NCI-H2196 treated with DMSO at 0.1 percent for 48 hours (cell line): ENCODE data around the gene CYP19A1.

ENCODE experiments used
- DNase-seq: peaks from one replicate; lab custom pipeline; 2025; ENCODE audit not compliant: unreplicated experiment; lab: John Stamatoyannopoulos, UW

Gene CYP19A1

GRCh38 chr15:51338496-51338895 lies at the start of gene CYP19A1:
TSS of gene CYP19A1 (minus strand) at chr15:51338596. CDS start at chr15:51242912, 95,684 bp downstream.
- no peak for DNase-seq

GRCh38 chr15:51387699-51388041 lies 49.3 kb upstream of the CYP19A1 start:
- DNase-seq, result no peak

- no peak for DNase-seq
Observed at GRCh38 chr15:51386960-51387698, 48.7 kb upstream of the CYP19A1 start.

DNA sequence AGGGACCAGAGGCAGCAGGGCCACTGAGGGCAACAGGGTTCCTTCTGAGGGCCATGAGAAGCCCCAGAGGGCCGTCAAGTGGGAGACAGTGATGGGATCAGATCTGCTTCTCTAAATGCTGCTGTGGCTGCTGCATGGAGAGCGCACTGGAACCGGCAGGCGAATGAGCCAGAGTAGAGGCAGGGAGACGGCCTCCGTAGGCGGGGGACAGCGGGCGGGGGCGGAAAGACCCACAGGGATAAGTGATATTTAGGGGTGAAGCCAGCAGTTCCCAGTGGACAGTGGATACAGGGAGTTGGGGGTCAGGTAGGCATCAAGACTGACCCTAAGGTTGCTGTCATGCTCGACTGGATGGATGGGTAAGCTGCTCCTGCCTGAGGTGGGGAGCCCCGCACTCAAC lies 48.1 kb upstream of the CYP19A1 start:
- no peak for DNase-seq

DNA sequence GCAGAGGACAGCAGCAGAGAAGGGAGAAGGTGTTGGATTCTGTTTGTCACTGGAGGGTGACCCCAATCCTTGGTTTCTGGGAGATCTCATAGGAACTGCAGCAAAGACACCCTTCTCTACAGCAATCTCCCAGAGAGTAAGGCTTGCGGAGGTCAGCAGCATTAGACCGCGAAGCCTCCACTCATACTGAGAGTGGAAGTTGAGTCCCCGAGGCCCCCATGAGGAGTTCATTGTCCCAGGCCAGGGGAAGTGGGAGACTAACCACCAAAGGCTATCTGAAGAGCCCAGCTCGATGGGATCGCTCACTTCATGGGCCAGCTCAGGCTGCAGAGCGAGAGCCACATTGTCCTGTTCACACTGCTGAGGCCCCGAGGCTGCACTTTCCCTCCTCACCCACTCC lies 47.6 kb upstream of the CYP19A1 start:
- no peak for DNase-seq

DNA sequence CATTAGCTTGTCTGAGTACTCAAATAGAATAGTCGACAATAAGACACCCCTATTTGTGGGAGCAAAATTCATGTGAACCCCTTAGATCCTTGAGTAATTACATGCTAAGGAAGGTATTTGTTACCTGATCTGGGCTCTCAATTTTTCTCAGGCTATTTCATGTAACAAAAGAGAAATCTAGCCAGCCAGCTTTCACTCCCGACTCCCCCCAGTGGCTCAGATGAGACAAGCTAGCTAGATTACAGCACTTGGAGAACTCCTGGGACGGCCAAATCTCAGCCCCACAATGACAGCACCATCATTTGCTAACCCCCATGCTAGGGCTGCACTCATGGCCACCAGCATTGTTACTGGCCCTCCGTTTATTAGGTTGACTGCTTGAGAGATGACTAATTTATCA lies 44.4 kb upstream of the CYP19A1 start:
- no peak for DNase-seq

DNA sequence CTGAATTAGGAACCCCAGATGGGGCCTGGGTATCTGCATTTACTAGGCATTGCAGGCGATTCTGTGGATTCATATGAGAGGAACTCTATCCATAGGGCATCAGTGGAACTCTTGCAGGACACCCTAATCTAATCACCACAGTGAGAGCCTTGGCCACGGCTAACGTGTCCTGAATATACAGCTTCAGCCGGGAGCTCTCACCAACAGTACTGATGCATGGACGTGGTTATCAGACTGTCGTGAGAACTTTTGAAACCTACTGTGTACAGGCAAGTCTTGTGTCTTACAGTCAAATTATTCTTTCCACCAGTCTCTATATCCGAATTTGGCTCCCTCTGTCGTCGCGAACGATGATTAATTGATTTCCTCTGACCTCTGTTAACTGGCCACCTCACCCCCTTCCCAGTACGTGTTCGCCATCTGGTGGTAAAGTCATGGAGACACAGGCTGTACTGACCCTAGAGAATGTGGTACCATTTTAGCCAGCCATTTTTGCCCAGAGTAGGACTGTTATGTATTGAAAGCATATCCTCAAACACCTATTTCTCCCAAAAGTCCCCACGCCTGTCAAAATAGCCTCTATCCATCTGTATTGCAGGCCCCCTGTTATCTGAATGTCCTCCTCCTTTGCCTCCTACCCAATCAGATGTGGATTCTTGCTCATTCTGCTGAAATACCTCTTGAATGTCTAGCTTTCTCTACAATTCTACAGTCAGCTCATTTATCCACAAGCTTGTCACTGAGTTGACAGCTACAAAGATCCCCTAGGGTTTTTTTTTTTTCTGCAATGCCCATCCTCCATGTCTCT lies 42.8 kb upstream of the CYP19A1 start:
- DNase-seq, result peak; percentile 14

GRCh38 chr15:51379390-51379789 lies 41.0 kb upstream of the CYP19A1 start:
- no peak for DNase-seq

GRCh38 chr15:51378406-51378805 lies 40.0 kb upstream of the CYP19A1 start:
- DNase-seq, result no peak

DNA sequence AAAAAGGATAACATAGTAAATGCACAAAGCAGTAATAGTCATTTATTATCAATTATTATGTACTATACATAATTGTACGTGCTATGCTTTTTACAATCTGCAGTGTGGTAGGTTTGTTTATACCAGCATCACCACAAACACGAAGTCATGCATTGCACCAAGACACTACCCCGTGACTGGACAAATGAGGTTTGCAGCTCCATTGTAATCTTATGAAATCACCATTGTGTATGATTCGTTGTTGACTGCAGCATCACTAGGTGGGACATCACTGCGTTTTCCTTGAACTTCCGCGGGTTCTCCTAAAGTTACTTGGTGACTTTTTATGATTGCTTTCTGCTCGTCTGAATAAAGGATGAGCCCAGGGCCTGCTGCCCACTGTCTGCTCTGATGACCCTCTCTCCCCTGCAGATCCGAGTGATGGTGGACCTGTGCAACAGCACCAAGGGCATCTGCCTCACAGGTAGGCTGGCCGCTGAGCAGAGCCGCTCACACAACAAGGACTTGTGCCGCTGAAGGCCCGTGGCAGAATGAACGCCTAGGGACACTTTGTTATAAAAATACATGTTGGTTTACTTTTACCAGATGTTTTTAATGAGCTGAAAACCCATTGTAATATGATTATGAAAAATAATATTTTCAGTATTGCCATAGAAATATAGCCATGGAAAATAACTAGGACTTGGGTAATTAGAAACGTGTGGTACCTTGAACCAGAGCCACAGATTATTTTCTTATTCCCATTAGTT lies 38.8 kb upstream of the CYP19A1 start:
- DNase-seq, result no peak

GRCh38 chr15:51375966-51376640 lies 37.7 kb upstream of the CYP19A1 start:
- no peak for DNase-seq

DNA sequence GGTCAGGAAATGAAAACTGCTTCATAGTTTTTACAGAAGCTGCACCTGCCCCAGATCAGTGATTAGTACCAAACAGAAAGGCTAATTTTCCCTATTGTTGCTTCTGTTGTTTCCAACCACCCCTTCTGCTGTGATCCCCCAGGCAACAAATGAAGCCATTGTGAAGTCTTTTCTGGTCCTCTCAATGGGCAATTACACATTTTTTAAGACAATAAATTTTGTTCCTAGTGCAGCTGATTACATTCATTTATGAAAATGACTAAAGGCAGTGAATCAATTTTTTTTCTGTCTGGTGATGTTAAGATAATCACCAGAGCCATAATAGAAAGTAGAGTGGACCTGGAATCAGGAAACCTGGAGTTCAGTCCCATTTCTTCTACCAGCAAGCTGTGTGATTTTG lies 35.7 kb upstream of the CYP19A1 start:
- DNase-seq, result no peak

DNA sequence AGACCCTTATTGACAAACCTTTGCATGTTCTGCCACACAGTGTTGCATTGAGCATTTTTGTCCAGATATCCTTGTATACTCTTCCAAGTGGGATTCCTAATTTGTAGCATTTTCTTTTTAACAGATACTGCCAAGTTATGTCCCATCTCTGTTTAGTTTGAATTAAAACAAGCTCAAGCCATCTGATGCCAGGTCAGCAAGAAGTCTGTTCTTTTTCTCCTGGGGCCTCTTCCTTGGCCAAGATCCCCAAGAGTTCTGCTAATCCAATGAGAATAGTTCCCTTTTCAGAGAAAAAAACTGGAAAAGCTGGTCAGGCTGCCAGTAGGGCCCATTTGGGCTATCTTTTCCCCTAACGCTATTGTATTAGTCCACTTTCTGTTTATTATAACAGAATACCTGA lies 32.9 kb upstream of the CYP19A1 start:
- no peak for DNase-seq

DNA sequence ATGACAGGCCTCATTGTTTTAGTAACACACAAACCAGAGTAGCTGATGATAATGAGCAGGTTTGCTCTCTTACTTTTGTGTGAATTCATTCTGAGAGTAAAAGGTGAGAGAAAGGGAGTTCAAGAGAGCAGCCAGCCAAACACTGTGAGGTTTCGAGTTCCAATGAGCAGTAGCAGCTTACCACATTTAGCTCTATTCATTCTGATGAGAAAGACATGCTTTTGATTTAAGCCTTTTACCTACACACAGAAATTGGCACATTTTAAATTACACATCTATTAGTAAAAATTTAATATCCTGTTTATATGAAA lies 31.0 kb upstream of the CYP19A1 start:
- DNase-seq, result no peak

- no peak for DNase-seq
Observed at GRCh38 chr15:51368751-51369450, 30.5 kb upstream of the CYP19A1 start.

GRCh38 chr15:51368307-51368706 lies 29.9 kb upstream of the CYP19A1 start:
- DNase-seq, result no peak

DNA sequence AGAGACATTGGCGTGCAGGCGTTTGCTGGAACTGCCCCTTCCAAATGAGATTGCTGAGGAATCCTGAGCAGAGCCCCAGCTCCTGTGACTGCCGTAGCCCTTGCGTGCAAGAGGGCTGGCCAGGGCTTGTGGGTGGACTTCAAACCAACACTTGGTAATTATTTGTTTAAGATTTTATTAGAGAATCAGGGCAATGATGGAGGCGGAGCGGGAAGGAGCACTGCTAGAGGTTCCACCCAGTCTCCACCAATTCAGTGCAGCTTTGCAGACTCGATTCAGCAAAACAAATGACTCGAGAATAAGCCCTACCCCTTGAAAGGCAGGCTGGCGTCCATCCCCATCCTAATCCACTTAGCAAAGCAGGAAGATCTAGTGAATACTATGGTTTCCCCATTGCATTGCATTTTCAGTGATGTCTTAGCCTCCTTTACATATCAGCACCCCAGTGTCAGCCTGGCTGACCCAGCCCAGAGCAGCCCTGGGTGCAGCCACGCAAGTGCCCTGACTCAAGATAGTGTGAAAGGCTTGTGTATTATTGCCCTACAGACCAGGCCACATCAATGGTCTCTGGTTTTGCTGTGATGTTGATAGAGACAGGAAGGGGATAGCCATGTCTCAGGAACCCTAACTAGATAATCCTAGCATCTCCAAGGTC lies 29.1 kb upstream of the CYP19A1 start:
- no peak for DNase-seq

DNA sequence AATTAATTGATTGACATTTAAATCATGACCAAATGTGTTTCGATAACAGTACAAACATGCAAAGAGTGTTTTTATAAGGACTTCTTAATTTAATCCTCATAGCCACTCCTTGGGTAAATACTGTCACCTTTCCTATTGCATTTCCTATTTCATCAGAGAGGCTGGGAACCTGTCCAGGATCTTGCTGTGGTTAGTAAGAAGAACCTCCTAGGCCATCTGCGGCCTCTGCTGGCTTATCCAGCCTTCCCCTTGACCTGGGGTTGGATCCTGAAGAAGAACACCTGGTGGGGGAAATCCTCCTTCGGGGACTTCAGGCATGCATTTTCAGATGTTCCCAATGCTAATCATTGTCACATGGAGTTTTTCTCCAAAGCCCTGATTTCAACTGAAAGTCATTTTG lies 28.5 kb upstream of the CYP19A1 start:
- peak; percentile 21 for DNase-seq

DNA sequence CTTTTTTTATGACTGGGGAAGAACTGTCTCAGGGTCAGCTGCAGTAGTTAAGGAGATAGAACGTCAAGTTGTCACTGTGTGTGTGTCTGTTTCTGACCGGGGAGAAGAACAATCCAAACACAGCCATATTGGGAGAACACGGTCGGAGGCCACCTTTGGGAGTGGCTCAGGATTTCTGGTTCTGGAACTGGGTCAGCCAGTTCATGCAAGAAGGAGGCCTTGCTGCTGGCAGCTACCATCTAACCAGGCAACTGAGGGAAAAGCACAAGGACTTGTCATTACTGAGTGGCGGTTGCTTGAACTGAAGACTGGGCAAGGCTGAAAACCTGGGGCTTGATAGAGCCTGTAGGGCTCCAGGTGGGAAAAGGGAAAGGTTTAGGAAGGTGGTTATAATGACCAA lies 27.7 kb upstream of the CYP19A1 start:
- no peak for DNase-seq

- DNase-seq, result no peak
Observed at GRCh38 chr15:51365417-51365816, 27.0 kb upstream of the CYP19A1 start.
